K562 (cell line): ENCODE measurements around the gene MARCHF9. TPM values are rescaled to one million over a fixed set of nuclear protein-coding genes. Genes with fewer than 3 reads are reported as not detected.

Experiments
- ATAC-seq: fragments of 200-7000 bp; cut with Tn5 transposase; 3 replicates; pipeline ENCODE4 v1.9.1; 2020; ENCODE audit warnings: moderate library complexity
- BruUV-seq: library from RNA; stranded (reverse); fragments of 400-500 nt; replicated peaks from 2 replicates; lab custom pipeline; 2021; lab: Mats Ljungman, UMichigan
- CTCF ChIA-PET: fragments of 300-600 bp; formaldehyde crosslinking; extraction: SDS; loops from one replicate; lab custom pipeline; 2021; ENCODE audit warnings: low intra/inter-chr PET ratio; lab: Yijun Ruan, JAX
- POLR2A ChIA-PET: fragments of 300-600, 350-650 bp; sonication (Branson Sonifier 250); formaldehyde crosslinking; extraction: SDS; loops from one replicate; lab custom pipeline; 2021; ENCODE audit warnings: antibody characterized with exemption, inconsistent platforms; lab: Yijun Ruan, JAX
- DNase-seq, 4 experiments: peaks; one replicate each; pipeline versions ENCODE4 v3.0.0 to v3.0.0-alpha.2; 2011 to 2018; ENCODE audit warnings: low spot score in 3 of 4, mixed read lengths in 3 of 4; ENCODE audit errors: extremely low read depth in 1 of 4
- FAIRE-seq: peaks from 2 replicates; lab custom pipeline; 2011; peaks lifted over from hg19 to GRCh38; lab: Jason Lieb, UNC
- H2AFZ ChIP-seq: 2 replicates; pipeline ENCODE4 v1.6.0; 2011; ENCODE audit warnings: low read depth, low read length, control low read depth, inconsistent platforms
- H3K27ac ChIP-seq: fragments of 200-600 bp; 3 replicates; pipeline ENCODE4 v1.8.0; 2011; ENCODE audit warnings: low read depth, mild to moderate bottlenecking, control low read depth, inconsistent platforms, low read length, moderate library complexity, mixed read lengths; ENCODE audit errors: extremely low read depth
- H3K27me3 ChIP-seq, 2 experiments: fragments of 300-600 bp in 1 of 2; 2 replicates in 1 of 2; 3 replicates in 1 of 2; pipeline versions ENCODE4 v1.6.0 to v1.8.0; 2011; ENCODE audit warnings: inconsistent platforms in 2 of 2, low read length in 2 of 2, mild to moderate bottlenecking in 1 of 2, mixed read lengths in 1 of 2, moderate library complexity in 1 of 2; ENCODE audit not compliant: control insufficient read depth in 2 of 2, insufficient read depth in 2 of 2
- H3K36me3 ChIP-seq: fragments of 300-600 bp; 3 replicates; pipeline ENCODE4 v1.8.0; 2011; ENCODE audit warnings: mild to moderate bottlenecking, low read length, inconsistent platforms; ENCODE audit not compliant: control insufficient read depth, insufficient read depth
- H3K4me1 ChIP-seq, 2 experiments: fragments of 200-600 bp in 1 of 2; replicated peaks in 1 of 2; 2 replicates in 1 of 2; 3 replicates in 1 of 2; pipeline versions ENCODE4 v1.5.1 to v1.8.0; 2011; ENCODE audit warnings: inconsistent platforms in 2 of 2, low read length in 2 of 2, mild to moderate bottlenecking in 1 of 2, mixed read lengths in 1 of 2, moderate library complexity in 1 of 2; ENCODE audit not compliant: control insufficient read depth in 2 of 2, insufficient read depth in 2 of 2
- H3K4me2 ChIP-seq: 2 replicates; pipeline ENCODE4 v1.6.1; 2011; ENCODE audit warnings: low read length, control low read depth, inconsistent platforms, mixed read lengths; ENCODE audit not compliant: insufficient read depth
- H3K4me3 ChIP-seq: fragments of 200-600 bp; sonication (generic), shearing (Covaris generic); 2 replicates; pipeline ENCODE4 v1.5.1; 2016; ENCODE audit warnings: control low read depth, inconsistent platforms
- H3K79me2 ChIP-seq: fragments of 200-600 bp; 3 replicates; pipeline ENCODE4 v1.8.0; 2011; ENCODE audit warnings: low read length, inconsistent platforms; ENCODE audit not compliant: control insufficient read depth, insufficient read depth
- H3K9ac ChIP-seq, 2 experiments: 2 replicates each; pipeline versions ENCODE4 v1.6.0 to v1.6.1; 2011; ENCODE audit warnings: low read depth in 2 of 2, low read length in 2 of 2, control low read depth in 1 of 2, inconsistent platforms in 1 of 2, mild to moderate bottlenecking in 1 of 2, mixed read lengths in 1 of 2; ENCODE audit not compliant: insufficient read depth in 1 of 2
- H3K9me1 ChIP-seq: one replicate; pipeline ENCODE4 v1.6.0; 2011; ENCODE audit warnings: inconsistent platforms, mild to moderate bottlenecking, low read length, moderate library complexity; ENCODE audit not compliant: control insufficient read depth, insufficient read depth
- H3K9me3 ChIP-seq: replicated peaks from 2 replicates; pipeline ENCODE4 v1.5.1; 2011; ENCODE audit warnings: low read depth, low read length, inconsistent platforms; ENCODE audit not compliant: control insufficient read depth, insufficient read depth
- H4K20me1 ChIP-seq: replicated peaks from 2 replicates; pipeline ENCODE4 v1.6.1; 2011; ENCODE audit warnings: low read length, inconsistent platforms, mixed read lengths; ENCODE audit not compliant: control insufficient read depth, insufficient read depth
- DIDO1 ChIP-seq: fragments of 450-650 bp; IDR thresholded peaks from 2 replicates; pipeline ENCODE4 v1.6.1; 2016; ENCODE audit warnings: low read depth, missing biosample characterization, missing genetic modification characterization
- HNRNPK ChIP-seq: fragments of 200-400 bp; formaldehyde crosslinking; IDR thresholded peaks from one replicate; pipeline ENCODE4 v1.6.1; 2018; ENCODE audit warnings: mild to moderate bottlenecking, low read depth, low read length; ENCODE audit not compliant: poor library complexity, severe bottlenecking
- MCM5 ChIP-seq: fragments of 450-650 bp; IDR thresholded peaks from 2 replicates; pipeline ENCODE4 v1.6.1; 2016; ENCODE audit warnings: low read depth
- MITF ChIP-seq: IDR thresholded peaks from 2 replicates; pipeline ENCODE4 v1.6.1; 2014; ENCODE audit warnings: antibody characterized with exemption
- SAP30 ChIP-seq: fragments of 200-600 bp; sonication (generic); IDR thresholded peaks from 2 replicates; pipeline ENCODE4 v1.6.1; 2012; ENCODE audit warnings: borderline replicate concordance, low read depth, mild to moderate bottlenecking, moderate library complexity, low read length, control low read depth, inconsistent platforms; ENCODE audit not compliant: insufficient read depth, poor library complexity, severe bottlenecking
- SETDB1 ChIP-seq: IDR thresholded peaks from one replicate; pipeline ENCODE4 v1.6.1; 2012; ENCODE audit warnings: low read length, control low read depth, inconsistent platforms
- SNAPC5 ChIP-seq: fragments of 250-450 bp; sonication (Bioruptor Pico); IDR thresholded peaks from 2 replicates; pipeline ENCODE4 v1.8.0; 2021; ENCODE audit warnings: moderate library complexity, mild to moderate bottlenecking, inconsistent platforms
- TFAP4 ChIP-seq: sonication (generic); formaldehyde crosslinking; IDR thresholded peaks from 2 replicates; pipeline ENCODE4 v1.8.0; 2022; ENCODE audit warnings: missing genetic modification reagents, mild to moderate bottlenecking, moderate library complexity, borderline replicate concordance
- ZBED1 ChIP-seq: IDR thresholded peaks from 2 replicates; pipeline ENCODE4 v1.6.1; 2014
- ZBTB8A ChIP-seq: fragments of 450-650 bp; IDR thresholded peaks from 2 replicates; pipeline ENCODE4 v1.6.1; 2018; ENCODE audit warnings: mild to moderate bottlenecking, moderate library complexity; ENCODE audit not compliant: partially characterized antibody
- WGBS: fragments of 100-300 bp; shearing (Covaris generic); methylation state at CpG from one replicate; pipeline ENCODE4 v1.1.6; 2016; ENCODE audit warnings: low coverage, mixed read lengths; ENCODE audit not compliant: insufficient coverage; ENCODE audit errors: missing lambda C conversion rate; 5-methylcytosine and 5-hydroxymethylcytosine counted together
- in situ Hi-C: fragments of 300-500 bp; cut with MboI; formaldehyde crosslinking; loops from 4 replicates; pipeline ENCODE4 v1.15.0; 2018; ENCODE audit warnings: inconsistent platforms, mixed read lengths
- intact Hi-C: fragments of 100-400 bp; cut with micrococcal nuclease; formaldehyde crosslinking; loops from 2 replicates; pipeline ENCODE4 v1.14.2; 2022
- polyA plus RNA-seq, 8 experiments: library from polyadenylated mRNA; depleted of rRNA in 4 of 8; stranded (reverse) in 5 of 8; unstranded in 3 of 8; fragments of >200 nt; fragmentation: Nextera tagmentation in 2 of 8; fragmentation: Illumina TruSeq in 1 of 8; extraction: Ambion mirVana in 2 of 8; extraction: Trizol in 1 of 8; gene quantifications; 2 replicates each; pipeline versions ENCODE4 v1.2.1 to v1.2.3, GENCODE V29; 2011 to 2014; ENCODE audit warnings: inconsistent platforms in 1 of 8, missing spikeins in 1 of 8
- total RNA-seq, 7 experiments: library from RNA; depleted of rRNA in 6 of 7; stranded (reverse); fragments of >200 nt in 6 of 7; fragmentation: Illumina TruSeq in 2 of 7; extraction: Trizol in 2 of 7; gene quantifications; 2 replicates each; pipeline versions ENCODE4 v1.2.1 to v1.2.3, GENCODE V29; 2011 to 2021; ENCODE audit warnings: low replicate concordance in 1 of 7

Gene MARCHF9
- total and polyA plus RNA-seq, 9 of the 15 experiments (the other 6 are each of a cell fraction or from before 2014, with no cell fraction given): 0.80 to 12.4 (median 6.2) TPM

- no peaks in the 10 kb centered on the region for H3K27me3 ChIP-seq
- H2AFZ ChIP-seq: no peak overlapping the region
- intact Hi-C loops: no loop called here
- CTCF ChIA-PET: no interaction called here
- H3K9me1 ChIP-seq: no peaks in the 10 kb centered on the region
- FAIRE-seq (no peak), ATAC-seq (no peak), DNase-seq (no peak)
- WGBS: 95% methylated on average over 11 of the region's 11 CpGs
- H4K20me1 ChIP-seq: no peaks in the 10 kb centered on the region
- H3K79me2 ChIP-seq: peaks cover 27% of the 10 kb centered on the region
- POLR2A ChIA-PET: interaction anchor here (0.6 kb wide), 1 partner anchor 171 kb away, joined by 3 read pairs; no protein-coding TSS in a partner anchor
- peaks cover 23 to 51% of the 10 kb centered on the region in 2 experiments for H3K4me1 ChIP-seq
- in situ Hi-C loops: no loop called here
- H3K36me3 ChIP-seq: peaks cover 33% of the 10 kb centered on the region
- H3K4me2 ChIP-seq: no peak overlapping the region
- no peak for TF ChIP-seq SAP30
- TF ChIP-seq MITF: no peak
- no peak for TF ChIP-seq TFAP4
- TF ChIP-seq SETDB1: no peak
- TF ChIP-seq ZBED1: no peak
- TF ChIP-seq ZBTB8A: no peak
- TF ChIP-seq MCM5: no peak
- no peak for TF ChIP-seq DIDO1 (tag)
- no peak for TF ChIP-seq SNAPC5 (CRISPR knock-in tag)
- no peak for TF ChIP-seq HNRNPK
- H3K9me3 ChIP-seq: no peaks in the 10 kb centered on the region
- no peak overlapping the region for H3K4me3 ChIP-seq
- no peak overlapping the region for H3K27ac ChIP-seq
- H3K9ac ChIP-seq: peak overlapping the region in 1 of 2 experiments; percentile 66; a peak in 1 of 4 replicates
- BruUV-seq: no TSS peak
Observed at GRCh38 chr12:57769594-57769993, 14.7 kb downstream of the MARCHF9 start.
